ENCODE results near the gene LY6G6D.

Gene LY6G6D

DNA sequence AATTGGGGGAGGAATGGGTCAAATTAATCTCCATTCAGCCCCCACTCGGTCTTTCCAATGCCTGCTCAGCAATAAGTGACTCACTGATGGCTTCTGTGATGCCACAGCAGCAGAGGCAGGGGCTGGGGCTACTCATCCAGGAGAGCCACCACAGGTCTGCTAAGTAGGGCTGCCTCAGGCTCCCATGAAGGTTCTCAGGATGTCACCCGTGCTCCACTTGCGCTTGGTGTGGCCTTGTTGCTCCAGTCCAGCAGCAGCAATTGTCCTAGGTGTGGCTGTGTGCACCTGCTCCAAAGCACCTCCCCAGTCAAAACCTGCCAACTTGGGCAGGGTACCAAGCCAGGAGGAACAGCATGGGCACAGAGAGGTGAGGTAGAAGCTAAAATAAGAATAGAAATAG, 7.0 kb downstream of the LY6G6D start:
- no peak for DNase-seq (ENCODE audit: extremely low spot score)
- ChIA-PET CTCF (no interaction called here), POLR2A (interaction anchor here (1.2 kb wide), 1 partner anchor 7 kb away, joined by 3 read pairs; no protein-coding TSS in a partner anchor)
- TF ChIP-seq ELF4 (IDR thresholded peaks at IDR 0.05), result no peak
- no peak for TF ChIP-seq CTBP1 (IDR thresholded peaks at IDR 0.05; ENCODE audit: borderline replicate concordance)
- no peak for TF ChIP-seq FOXK2 (IDR thresholded peaks at IDR 0.05)
- no peak for TF ChIP-seq FOXM1 (IDR thresholded peaks at IDR 0.05; ENCODE audit: borderline replicate concordance)
- no peak for TF ChIP-seq L3MBTL2 (conservative IDR thresholded peaks at IDR 0.05)
- TF ChIP-seq, protein P1, sequence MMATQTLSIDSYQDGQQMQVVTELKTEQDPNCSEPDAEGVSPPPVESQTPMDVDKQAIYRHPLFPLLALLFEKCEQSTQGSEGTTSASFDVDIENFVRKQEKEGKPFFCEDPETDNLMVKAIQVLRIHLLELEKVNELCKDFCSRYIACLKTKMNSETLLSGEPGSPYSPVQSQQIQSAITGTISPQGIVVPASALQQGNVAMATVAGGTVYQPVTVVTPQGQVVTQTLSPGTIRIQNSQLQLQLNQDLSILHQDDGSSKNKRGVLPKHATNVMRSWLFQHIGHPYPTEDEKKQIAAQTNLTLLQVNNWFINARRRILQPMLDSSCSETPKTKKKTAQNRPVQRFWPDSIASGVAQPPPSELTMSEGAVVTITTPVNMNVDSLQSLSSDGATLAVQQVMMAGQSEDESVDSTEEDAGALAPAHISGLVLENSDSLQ (IDR thresholded peaks at IDR 0.05), result no peak
- no peak for TF ChIP-seq NFRKB (IDR thresholded peaks at IDR 0.05)
- TF ChIP-seq SUZ12 (IDR thresholded peaks at IDR 0.05), result no peak
- no peak for TF ChIP-seq FOXA1 (IDR thresholded peaks at IDR 0.05)
- no peak for TF ChIP-seq HDGF (IDR thresholded peaks at IDR 0.05; ENCODE audit: borderline replicate concordance)
- no peak for TF ChIP-seq ZNF384 (IDR thresholded peaks at IDR 0.05)
- no peak for TF ChIP-seq TARDBP (IDR thresholded peaks at IDR 0.05)

DNA sequence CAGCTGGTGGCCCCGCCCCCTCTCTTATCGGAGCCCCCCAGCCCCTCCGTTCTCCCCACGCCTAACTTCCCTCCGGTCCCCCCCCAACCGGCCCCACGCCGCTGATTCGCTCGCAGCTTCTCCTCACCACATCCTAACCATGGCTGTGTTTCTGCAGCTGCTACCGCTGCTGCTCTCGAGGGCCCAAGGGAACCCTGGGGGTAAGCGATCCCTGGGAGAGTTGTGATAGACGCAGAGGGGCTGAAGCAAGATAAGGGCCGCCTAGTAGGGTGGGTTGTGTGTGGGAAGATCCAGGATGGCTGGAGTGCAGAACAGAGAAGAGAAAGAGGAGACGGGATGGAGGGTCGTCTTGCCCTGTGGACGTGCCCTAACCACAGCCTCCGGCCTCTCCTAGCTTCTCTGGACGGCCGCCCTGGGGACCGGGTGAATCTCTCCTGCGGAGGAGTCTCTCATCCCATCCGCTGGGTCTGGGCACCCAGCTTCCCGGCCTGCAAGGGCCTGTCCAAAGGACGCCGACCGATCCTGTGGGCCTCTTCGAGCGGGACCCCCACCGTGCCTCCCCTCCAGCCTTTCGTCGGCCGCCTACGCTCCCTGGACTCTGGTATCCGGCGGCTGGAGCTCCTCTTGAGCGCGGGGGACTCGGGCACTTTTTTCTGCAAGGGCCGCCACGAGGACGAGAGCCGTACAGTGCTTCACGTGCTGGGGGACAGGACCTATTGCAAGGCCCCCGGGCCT, 8.3 kb downstream of the LY6G6D start, which contains the start of gene MPIG6B:
MPIG6B (plus strand) TSS at position 129 of the 735 bp plus-strand sequence; CDS start at position 140, 11 bp downstream.
- no peak for DNase-seq (ENCODE audit: extremely low spot score)
- POLR2A ChIA-PET, result interaction anchor here (0.7 to 1.1 kb wide), 2 partner anchors 8 to 10 kb away, joined by 3 read pairs; partner anchors contain the start of gene LY6G6D
- CTCF ChIA-PET, result no interaction called here
- TF ChIP-seq HDGF (IDR thresholded peaks at IDR 0.05; ENCODE audit: borderline replicate concordance), result no peak
- TF ChIP-seq BHLHE40 (IDR thresholded peaks at IDR 0.05; ENCODE audit: borderline replicate concordance), result no peak
- no peak for TF ChIP-seq NFRKB (IDR thresholded peaks at IDR 0.05)
- TF ChIP-seq FOXM1 (IDR thresholded peaks at IDR 0.05; ENCODE audit: borderline replicate concordance), result no peak
- no peak for TF ChIP-seq FOXA1 (IDR thresholded peaks at IDR 0.05)
- TF ChIP-seq L3MBTL2 (conservative IDR thresholded peaks at IDR 0.05), result no peak
- no peak for TF ChIP-seq ARNT (IDR thresholded peaks at IDR 0.05)
- TF ChIP-seq, protein P1 (IDR thresholded peaks at IDR 0.05), result no peak
- no peak for TF ChIP-seq LEF1 (IDR thresholded peaks at IDR 0.05; ENCODE audit: borderline replicate concordance)
- TF ChIP-seq SUZ12 (IDR thresholded peaks at IDR 0.05), result no peak
- no peak for TF ChIP-seq ZNF384 (IDR thresholded peaks at IDR 0.05)
- no peak for TF ChIP-seq TARDBP (IDR thresholded peaks at IDR 0.05)
- TF ChIP-seq ELF4 (IDR thresholded peaks at IDR 0.05), result no peak
- TF ChIP-seq FOXK2 (IDR thresholded peaks at IDR 0.05), result no peak
- TF ChIP-seq SP1 (IDR thresholded peaks at IDR 0.05), result no peak
- TF ChIP-seq CTBP1 (IDR thresholded peaks at IDR 0.05; ENCODE audit: borderline replicate concordance), result no peak

DNA sequence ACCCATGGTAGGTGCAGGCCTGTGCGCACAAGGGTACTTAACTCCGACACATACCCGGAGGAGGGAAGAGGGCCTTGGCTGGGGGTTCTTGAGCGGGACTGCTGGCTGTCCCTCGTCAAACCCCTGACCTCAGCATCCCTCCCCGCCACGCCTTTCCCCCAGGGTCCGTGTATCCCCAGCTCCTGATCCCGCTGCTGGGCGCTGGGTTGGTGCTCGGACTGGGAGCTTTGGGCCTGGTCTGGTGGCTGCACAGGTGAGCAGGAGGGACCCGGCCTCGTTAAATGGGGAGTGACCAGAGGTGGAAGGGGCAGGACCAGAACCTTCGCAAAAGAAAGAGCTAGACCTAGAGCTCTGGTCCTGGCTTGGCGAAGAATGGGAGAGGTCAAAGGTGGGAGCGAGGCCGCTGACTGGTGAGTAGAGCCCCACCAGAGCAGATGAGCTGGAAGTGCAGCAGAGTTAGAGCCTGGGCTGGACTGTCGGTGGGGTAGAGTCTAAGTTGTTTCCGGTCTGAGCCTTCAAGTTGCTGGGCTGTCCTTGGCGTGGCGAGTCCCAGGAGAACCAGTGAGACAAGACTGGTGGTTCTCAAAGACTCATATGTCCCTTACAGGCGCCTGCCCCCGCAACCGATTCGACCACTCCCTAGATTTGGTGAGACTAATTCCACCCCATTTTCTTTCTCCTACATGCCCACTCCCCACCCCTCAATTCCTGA, 9.0 kb downstream of the LY6G6D start:
- DNase-seq (ENCODE audit: extremely low spot score), result no peak
- TF ChIP-seq CTBP1 (IDR thresholded peaks at IDR 0.05; ENCODE audit: borderline replicate concordance) (no peak), NFRKB (IDR thresholded peaks at IDR 0.05) (no peak), SP1 (IDR thresholded peaks at IDR 0.05) (no peak), ARNT (IDR thresholded peaks at IDR 0.05) (no peak), TARDBP (IDR thresholded peaks at IDR 0.05) (no peak)
- CTCF ChIA-PET, result interaction anchor here (0.5 kb wide), 1 partner anchor 183 kb away, joined by 3 read pairs; no protein-coding TSS in a partner anchor
- POLR2A ChIA-PET, result interaction anchor here (0.7 to 1.5 kb wide), 5 partner anchors 9 to 113 kb away, joined by 3 to 6 read pairs (median 5); partner anchors contain the start of genes ABHD16A and LY6G6D

DNA sequence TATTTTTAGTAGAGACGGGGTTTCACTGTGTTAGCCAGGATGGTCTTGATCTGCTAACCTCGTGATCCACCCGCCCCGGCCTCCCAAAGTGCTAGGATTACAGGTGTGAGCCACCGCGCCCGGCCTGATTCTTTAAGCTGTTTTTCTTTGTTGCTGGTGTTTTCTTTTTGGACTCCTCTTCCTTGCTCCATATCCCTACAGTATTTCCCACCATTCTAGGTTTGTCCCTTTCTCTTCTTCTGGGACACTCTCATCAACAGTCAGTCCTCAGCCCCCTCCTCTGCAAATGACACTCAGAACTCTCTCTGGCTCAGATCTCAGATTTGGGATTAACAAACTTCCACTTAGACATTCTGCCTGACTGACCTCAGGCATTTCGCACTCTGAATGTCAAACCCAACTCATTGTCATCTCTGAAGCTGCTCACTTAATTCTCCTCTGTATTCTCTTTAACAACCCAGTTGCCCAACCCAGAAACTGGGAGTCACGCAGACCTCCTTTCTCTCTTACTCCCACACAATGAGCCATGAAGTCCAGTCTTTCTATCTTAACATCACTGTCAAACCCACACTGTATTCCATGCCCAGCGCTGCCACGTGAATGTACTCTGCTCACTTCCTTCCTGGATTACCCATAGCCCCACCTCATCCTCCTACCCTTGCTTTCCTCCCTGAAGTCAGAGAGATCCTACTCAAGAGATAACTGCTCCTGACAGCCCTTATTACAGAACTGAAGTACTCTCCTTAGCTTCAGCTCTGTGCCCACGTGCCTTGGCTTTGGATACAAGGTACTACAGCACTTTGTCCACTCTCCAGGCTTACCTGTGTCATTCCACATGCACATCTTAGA, 10.6 kb downstream of the LY6G6D start:
- POLR2A ChIA-PET, result interaction anchor here (0.8 to 1.5 kb wide), 6 partner anchors 11 to 28 kb away, joined by 3 to 6 read pairs (median 3); partner anchors contain the start of genes ABHD16A, CLIC1 and MSH5
- DNase-seq (ENCODE audit: extremely low spot score), result no peak
- CTCF ChIA-PET, result no interaction called here
- TF ChIP-seq FOXK2 (IDR thresholded peaks at IDR 0.05), result no peak
- no peak for TF ChIP-seq TARDBP (IDR thresholded peaks at IDR 0.05)
- TF ChIP-seq HDGF (IDR thresholded peaks at IDR 0.05; ENCODE audit: borderline replicate concordance), result no peak
- TF ChIP-seq, protein P1 (IDR thresholded peaks at IDR 0.05), result no peak
- no peak for TF ChIP-seq SUZ12 (IDR thresholded peaks at IDR 0.05)
- TF ChIP-seq ELF4 (IDR thresholded peaks at IDR 0.05), result no peak
- no peak for TF ChIP-seq CTBP1 (IDR thresholded peaks at IDR 0.05; ENCODE audit: borderline replicate concordance)
- TF ChIP-seq ZNF384 (IDR thresholded peaks at IDR 0.05), result no peak
- no peak for TF ChIP-seq NFRKB (IDR thresholded peaks at IDR 0.05)
- no peak for TF ChIP-seq FOXA1 (IDR thresholded peaks at IDR 0.05)
- TF ChIP-seq ARNT (IDR thresholded peaks at IDR 0.05), result no peak
- no peak for TF ChIP-seq L3MBTL2 (conservative IDR thresholded peaks at IDR 0.05)
- TF ChIP-seq LEF1 (IDR thresholded peaks at IDR 0.05; ENCODE audit: borderline replicate concordance), result no peak
- no peak for TF ChIP-seq FOXM1 (IDR thresholded peaks at IDR 0.05; ENCODE audit: borderline replicate concordance)
- no peak for TF ChIP-seq SP1 (IDR thresholded peaks at IDR 0.05)
- TF ChIP-seq BHLHE40 (IDR thresholded peaks at IDR 0.05; ENCODE audit: borderline replicate concordance), result no peak
